ENCODE results near the gene GDF2. TPM values are rescaled to one million over a fixed set of nuclear protein-coding genes. Genes with fewer than 3 reads are reported as not detected.

GDF2 gene
- total and polyA plus RNA-seq, 2 experiments from 2014 or later: not detected

DNA sequence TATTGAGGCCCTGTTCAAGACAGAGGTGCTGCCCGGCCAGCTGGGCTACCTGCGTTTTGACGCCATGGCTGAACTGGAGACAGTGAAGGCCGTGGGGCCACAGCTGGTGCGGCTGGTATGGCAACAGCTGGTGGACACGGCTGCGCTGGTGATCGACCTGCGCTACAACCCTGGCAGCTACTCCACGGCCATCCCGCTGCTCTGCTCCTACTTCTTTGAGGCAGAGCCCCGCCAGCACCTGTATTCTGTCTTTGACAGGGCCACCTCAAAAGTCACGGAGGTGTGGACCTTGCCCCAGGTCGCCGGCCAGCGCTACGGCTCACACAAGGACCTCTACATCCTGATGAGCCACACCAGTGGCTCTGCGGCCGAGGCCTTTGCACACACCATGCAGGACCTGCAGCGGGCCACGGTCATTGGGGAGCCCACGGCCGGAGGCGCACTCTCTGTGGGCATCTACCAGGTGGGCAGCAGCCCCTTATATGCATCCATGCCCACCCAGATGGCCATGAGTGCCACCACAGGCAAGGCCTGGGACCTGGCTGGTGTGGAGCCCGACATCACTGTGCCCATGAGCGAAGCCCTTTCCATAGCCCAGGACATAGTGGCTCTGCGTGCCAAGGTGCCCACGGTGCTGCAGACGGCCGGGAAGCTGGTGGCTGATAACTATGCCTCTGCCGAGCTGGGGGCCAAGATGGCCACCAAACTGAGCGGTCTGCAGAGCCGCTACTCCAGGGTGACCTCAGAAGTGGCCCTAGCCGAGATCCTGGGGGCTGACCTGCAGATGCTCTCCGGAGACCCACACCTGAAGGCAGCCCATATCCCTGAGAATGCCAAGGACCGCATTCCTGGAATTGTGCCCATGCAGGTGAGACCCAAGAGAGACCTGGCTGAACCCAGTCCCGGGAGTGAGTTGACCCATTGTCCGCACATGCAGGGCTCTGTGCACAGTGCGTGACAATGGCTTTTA, 28.7 kb downstream of the GDF2 start:
- no peak overlapping the region for H2AFZ ChIP-seq
- no peak for DNase-seq (ENCODE audit: low spot score)
- H3K27ac Mint-ChIP-seq: no peak overlapping the region
- no peaks in the 10 kb centered on the region for H3K36me3 ChIP-seq (ENCODE audit: insufficient read depth)
- no peak overlapping the region for H3K4me3 ChIP-seq
- no peak for ATAC-seq
- no peak for TF ChIP-seq NANOG (IDR thresholded peaks at IDR 0.05; ENCODE audit: borderline replicate concordance)
- no peak for TF ChIP-seq EZH2phosphoT487 (IDR thresholded peaks at IDR 0.05; ENCODE audit: unreplicated experiment)
- TF ChIP-seq STAT1 (IDR thresholded peaks at IDR 0.05; ENCODE audit: unreplicated experiment): no peak
- no peak for TF ChIP-seq JUNB (IDR thresholded peaks at IDR 0.05; ENCODE audit: unreplicated experiment)
- TF ChIP-seq, protein P1, sequence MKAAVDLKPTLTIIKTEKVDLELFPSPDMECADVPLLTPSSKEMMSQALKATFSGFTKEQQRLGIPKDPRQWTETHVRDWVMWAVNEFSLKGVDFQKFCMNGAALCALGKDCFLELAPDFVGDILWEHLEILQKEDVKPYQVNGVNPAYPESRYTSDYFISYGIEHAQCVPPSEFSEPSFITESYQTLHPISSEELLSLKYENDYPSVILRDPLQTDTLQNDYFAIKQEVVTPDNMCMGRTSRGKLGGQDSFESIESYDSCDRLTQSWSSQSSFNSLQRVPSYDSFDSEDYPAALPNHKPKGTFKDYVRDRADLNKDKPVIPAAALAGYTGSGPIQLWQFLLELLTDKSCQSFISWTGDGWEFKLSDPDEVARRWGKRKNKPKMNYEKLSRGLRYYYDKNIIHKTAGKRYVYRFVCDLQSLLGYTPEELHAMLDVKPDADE (IDR thresholded peaks at IDR 0.05): no peak
- TF ChIP-seq EZH2 (IDR thresholded peaks at IDR 0.05; ENCODE audit: low read depth, unreplicated experiment): no peak
- TF ChIP-seq, protein P2, sequence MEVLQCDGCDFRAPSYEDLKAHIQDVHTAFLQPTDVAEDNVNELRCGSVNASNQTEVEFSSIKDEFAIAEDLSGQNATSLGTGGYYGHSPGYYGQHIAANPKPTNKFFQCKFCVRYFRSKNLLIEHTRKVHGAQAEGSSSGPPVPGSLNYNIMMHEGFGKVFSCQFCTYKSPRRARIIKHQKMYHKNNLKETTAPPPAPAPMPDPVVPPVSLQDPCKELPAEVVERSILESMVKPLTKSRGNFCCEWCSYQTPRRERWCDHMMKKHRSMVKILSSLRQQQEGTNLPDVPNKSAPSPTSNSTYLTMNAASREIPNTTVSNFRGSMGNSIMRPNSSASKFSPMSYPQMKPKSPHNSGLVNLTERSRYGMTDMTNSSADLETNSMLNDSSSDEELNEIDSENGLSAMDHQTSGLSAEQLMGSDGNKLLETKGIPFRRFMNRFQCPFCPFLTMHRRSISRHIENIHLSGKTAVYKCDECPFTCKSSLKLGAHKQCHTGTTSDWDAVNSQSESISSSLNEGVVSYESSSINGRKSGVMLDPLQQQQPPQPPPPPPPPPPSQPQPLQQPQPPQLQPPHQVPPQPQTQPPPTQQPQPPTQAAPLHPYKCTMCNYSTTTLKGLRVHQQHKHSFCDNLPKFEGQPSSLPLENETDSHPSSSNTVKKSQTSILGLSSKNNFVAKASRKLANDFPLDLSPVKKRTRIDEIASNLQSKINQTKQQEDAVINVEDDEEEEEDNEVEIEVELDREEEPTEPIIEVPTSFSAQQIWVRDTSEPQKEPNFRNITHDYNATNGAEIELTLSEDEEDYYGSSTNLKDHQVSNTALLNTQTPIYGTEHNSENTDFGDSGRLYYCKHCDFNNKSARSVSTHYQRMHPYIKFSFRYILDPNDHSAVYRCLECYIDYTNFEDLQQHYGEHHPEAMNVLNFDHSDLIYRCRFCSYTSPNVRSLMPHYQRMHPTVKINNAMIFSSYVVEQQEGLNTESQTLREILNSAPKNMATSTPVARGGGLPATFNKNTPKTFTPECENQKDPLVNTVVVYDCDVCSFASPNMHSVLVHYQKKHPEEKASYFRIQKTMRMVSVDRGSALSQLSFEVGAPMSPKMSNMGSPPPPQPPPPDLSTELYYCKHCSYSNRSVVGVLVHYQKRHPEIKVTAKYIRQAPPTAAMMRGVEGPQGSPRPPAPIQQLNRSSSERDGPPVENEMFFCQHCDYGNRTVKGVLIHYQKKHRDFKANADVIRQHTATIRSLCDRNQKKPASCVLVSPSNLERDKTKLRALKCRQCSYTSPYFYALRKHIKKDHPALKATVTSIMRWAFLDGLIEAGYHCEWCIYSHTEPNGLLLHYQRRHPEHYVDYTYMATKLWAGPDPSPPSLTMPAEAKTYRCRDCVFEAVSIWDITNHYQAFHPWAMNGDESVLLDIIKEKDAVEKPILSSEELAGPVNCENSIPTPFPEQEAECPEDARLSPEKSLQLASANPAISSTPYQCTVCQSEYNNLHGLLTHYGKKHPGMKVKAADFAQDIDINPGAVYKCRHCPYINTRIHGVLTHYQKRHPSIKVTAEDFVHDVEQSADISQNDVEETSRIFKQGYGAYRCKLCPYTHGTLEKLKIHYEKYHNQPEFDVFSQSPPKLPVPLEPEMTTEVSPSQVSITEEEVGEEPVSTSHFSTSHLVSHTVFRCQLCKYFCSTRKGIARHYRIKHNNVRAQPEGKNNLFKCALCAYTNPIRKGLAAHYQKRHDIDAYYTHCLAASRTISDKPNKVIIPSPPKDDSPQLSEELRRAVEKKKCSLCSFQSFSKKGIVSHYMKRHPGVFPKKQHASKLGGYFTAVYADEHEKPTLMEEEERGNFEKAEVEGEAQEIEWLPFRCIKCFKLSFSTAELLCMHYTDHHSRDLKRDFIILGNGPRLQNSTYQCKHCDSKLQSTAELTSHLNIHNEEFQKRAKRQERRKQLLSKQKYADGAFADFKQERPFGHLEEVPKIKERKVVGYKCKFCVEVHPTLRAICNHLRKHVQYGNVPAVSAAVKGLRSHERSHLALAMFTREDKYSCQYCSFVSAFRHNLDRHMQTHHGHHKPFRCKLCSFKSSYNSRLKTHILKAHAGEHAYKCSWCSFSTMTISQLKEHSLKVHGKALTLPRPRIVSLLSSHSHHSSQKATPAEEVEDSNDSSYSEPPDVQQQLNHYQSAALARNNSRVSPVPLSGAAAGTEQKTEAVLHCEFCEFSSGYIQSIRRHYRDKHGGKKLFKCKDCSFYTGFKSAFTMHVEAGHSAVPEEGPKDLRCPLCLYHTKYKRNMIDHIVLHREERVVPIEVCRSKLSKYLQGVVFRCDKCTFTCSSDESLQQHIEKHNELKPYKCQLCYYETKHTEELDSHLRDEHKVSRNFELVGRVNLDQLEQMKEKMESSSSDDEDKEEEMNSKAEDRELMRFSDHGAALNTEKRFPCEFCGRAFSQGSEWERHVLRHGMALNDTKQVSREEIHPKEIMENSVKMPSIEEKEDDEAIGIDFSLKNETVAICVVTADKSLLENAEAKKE (CRISPR knock-in tag; IDR thresholded peaks at IDR 0.05): no peak
- TF ChIP-seq ZNF114 (CRISPR knock-in tag; IDR thresholded peaks at IDR 0.05): no peak
- no peak for TF ChIP-seq ZNF331 (CRISPR knock-in tag; IDR thresholded peaks at IDR 0.05; ENCODE audit: low read depth)
- H3K4me2 ChIP-seq: no peak overlapping the region
- no peaks in the 10 kb centered on the region for H4K20me1 ChIP-seq (replicated peaks; ENCODE audit: insufficient read depth)
- peaks cover 6% of the 10 kb centered on the region for H3K27me3 Mint-ChIP-seq (ENCODE audit: insufficient read depth, low read depth, poor library complexity)
- H3K27me3 ChIP-seq (ENCODE audit: insufficient read depth): no peaks in the 10 kb centered on the region
- no peaks in the 10 kb centered on the region for H3F3A ChIP-seq (replicated peaks; ENCODE audit: low read depth)
- no peak overlapping the region for H3K4me3 Mint-ChIP-seq
- H3K4me1 ChIP-seq (ENCODE audit: insufficient read depth): no peaks in the 10 kb centered on the region
- H3K9me2 ChIP-seq (ENCODE audit: insufficient read depth): no peaks in the 10 kb centered on the region; the same call in 1 of the 2 replicates
- no peaks in the 10 kb centered on the region for H3K36me3 Mint-ChIP-seq (ENCODE audit: low read depth)
- H3K9me3 Mint-ChIP-seq: no peaks in the 10 kb centered on the region
- no peak overlapping the region for H3K27ac ChIP-seq (ENCODE audit: low read depth)
- no peaks in the 10 kb centered on the region for H3K79me2 ChIP-seq (replicated peaks; ENCODE audit: insufficient read depth)
- peaks cover 4% of the 10 kb centered on the region; the same call in 1 of the 3 replicates for H3K4me1 Mint-ChIP-seq

Measured in GM23338 (cell line).